Activated T-cell treated with anti-CD3 and anti-CD28 coated beads, Interleukin-2, amount 50 U/mL, for 72 hours (primary cell): ENCODE results near the gene SORBS2. TPM values are rescaled to one million over a fixed set of nuclear protein-coding genes. Genes with fewer than 3 reads are reported as not detected.

Experiments used
- ATAC-seq, 2 donors: fragments of 150-1000 bp; cut with Tn5 transposase; replicated peaks in 1 of 2; 2 replicates each; pipeline ENCODE4 v1.10.0; 2021; ENCODE audit warnings: moderate library complexity in 2 of 2, mild to moderate bottlenecking in 1 of 2
- DNase-seq, 2 donors: peaks; one replicate each; pipeline ENCODE4 v3.0.0; 2021 to 2022; ENCODE audit warnings: mixed read lengths in 1 of 2
- H3K27ac Mint-ChIP-seq: one replicate; pipeline ENCODE4 v1.8.0; 2022; ENCODE audit warnings: mild to moderate bottlenecking, moderate library complexity, mixed read lengths
- H3K27me3 Mint-ChIP-seq: one replicate; pipeline ENCODE4 v1.8.0; 2022; ENCODE audit warnings: low read depth, mixed read lengths
- H3K36me3 Mint-ChIP-seq, 2 donors: one replicate each; pipeline ENCODE4 v1.8.0; 2022; ENCODE audit warnings: mixed read lengths in 2 of 2, mild to moderate bottlenecking in 1 of 2; ENCODE audit not compliant: insufficient read depth in 2 of 2
- H3K4me1 Mint-ChIP-seq: one replicate; pipeline ENCODE4 v1.8.0; 2022; ENCODE audit warnings: low read depth, mixed read lengths
- H3K4me3 Mint-ChIP-seq, 2 donors: one replicate each; pipeline ENCODE4 v1.8.0; 2022; ENCODE audit warnings: mild to moderate bottlenecking in 2 of 2, mixed read lengths in 2 of 2, moderate library complexity in 2 of 2
- H3K9me3 Mint-ChIP-seq, 2 donors: one replicate each; pipeline ENCODE4 v1.8.0; 2022; ENCODE audit warnings: mixed read lengths in 2 of 2
- total RNA-seq, 2 donors: library from RNA; stranded (reverse); gene quantifications; one replicate each; pipeline ENCODE4 v1.2.3, GENCODE V29; 2022

Gene SORBS2
- total RNA-seq, 2 donors from 2014 or later: 0.26 TPM; not detected in 1

- Mint-ChIP-seq H3K27me3 (peaks cover 15% of the 10 kb centered on the region), H3K36me3 (no peaks in the 10 kb centered on the region)
Observed at GRCh38 chr4:185669288-185669687, 142.7 kb downstream of the SORBS2 start.

GRCh38 chr4:185666156-185666555 is 145.8 kb downstream of the SORBS2 start:
- Mint-ChIP-seq H3K9me3 (no peaks in the 10 kb centered on the region), H3K4me3 (no peak overlapping the region), H3K4me1 (no peaks in the 10 kb centered on the region), H3K36me3 (no peaks in the 10 kb centered on the region), H3K27ac (no peak overlapping the region), H3K27me3 (peaks cover 7% of the 10 kb centered on the region)
- DNase-seq (no peak), ATAC-seq (no peak)

More at GRCh38 chr4:185669288-185669687, 142.7 kb downstream of the SORBS2 start:
- H3K9me3 Mint-ChIP-seq: no peaks in the 10 kb centered on the region
- no peaks in the 10 kb centered on the region for H3K4me1 Mint-ChIP-seq
- ATAC-seq (no peak), DNase-seq (no peak)
- H3K27ac Mint-ChIP-seq: no peak overlapping the region
- no peak overlapping the region for H3K4me3 Mint-ChIP-seq

GRCh38 chr4:185665655-185666054 is 146.3 kb downstream of the SORBS2 start:
- Mint-ChIP-seq H3K4me1 (no peaks in the 10 kb centered on the region), H3K27me3 (peaks cover 7% of the 10 kb centered on the region), H3K4me3 (no peak overlapping the region), H3K27ac (no peak overlapping the region), H3K9me3 (no peaks in the 10 kb centered on the region), H3K36me3 (no peaks in the 10 kb centered on the region)
- no peak for ATAC-seq
- DNase-seq: no peak

- Mint-ChIP-seq H3K27ac (no peak overlapping the region), H3K4me3 (no peak overlapping the region), H3K9me3 (no peaks in the 10 kb centered on the region), H3K36me3 (no peaks in the 10 kb centered on the region), H3K4me1 (no peaks in the 10 kb centered on the region), H3K27me3 (peaks cover 7% of the 10 kb centered on the region)
- no peak for DNase-seq
- ATAC-seq: no peak
Observed at GRCh38 chr4:185664481-185664880, 147.5 kb downstream of the SORBS2 start.

GRCh38 chr4:185662030-185662778 is 149.8 kb downstream of the SORBS2 start:
- Mint-ChIP-seq H3K4me3 (no peak overlapping the region), H3K27ac (no peak overlapping the region), H3K4me1 (no peaks in the 10 kb centered on the region), H3K9me3 (no peaks in the 10 kb centered on the region), H3K27me3 (peaks cover 9% of the 10 kb centered on the region), H3K36me3 (no peaks in the 10 kb centered on the region)
- no peak for DNase-seq
- no peak for ATAC-seq

- Mint-ChIP-seq H3K4me1 (no peaks in the 10 kb centered on the region), H3K9me3 (peaks cover 0 to 2% of the 10 kb centered on the region in 2 donors), H3K4me3 (no peak overlapping the region), H3K36me3 (no peaks in the 10 kb centered on the region), H3K27me3 (peaks cover 12% of the 10 kb centered on the region), H3K27ac (no peak overlapping the region)
- DNase-seq (no peak), ATAC-seq (no peak)
Observed at GRCh38 chr4:185660340-185660739, 151.7 kb downstream of the SORBS2 start.

GRCh38 chr4:185657699-185658098 is 154.3 kb downstream of the SORBS2 start:
- H3K36me3 Mint-ChIP-seq: no peaks in the 10 kb centered on the region

GRCh38 chr4:185657183-185657582 is 154.8 kb downstream of the SORBS2 start:
- Mint-ChIP-seq H3K4me3 (no peak overlapping the region), H3K27me3 (peaks cover 12% of the 10 kb centered on the region), H3K27ac (no peak overlapping the region), H3K36me3 (no peaks in the 10 kb centered on the region), H3K4me1 (no peaks in the 10 kb centered on the region), H3K9me3 (peaks cover 0 to 2% of the 10 kb centered on the region in 2 donors)
- ATAC-seq (no peak), DNase-seq (no peak)

More at GRCh38 chr4:185657699-185658098, 154.3 kb downstream of the SORBS2 start:
- H3K27ac Mint-ChIP-seq: no peak overlapping the region
- peak in 1 of 2 donors; percentile 28 for ATAC-seq
- DNase-seq: no peak
- no peak overlapping the region for H3K4me3 Mint-ChIP-seq
- peaks cover 0 to 2% of the 10 kb centered on the region in 2 donors for H3K9me3 Mint-ChIP-seq
- H3K27me3 Mint-ChIP-seq: peaks cover 12% of the 10 kb centered on the region
- no peaks in the 10 kb centered on the region for H3K4me1 Mint-ChIP-seq

GRCh38 chr4:185656467-185656931 is 155.5 kb downstream of the SORBS2 start:
- H3K36me3 Mint-ChIP-seq: no peaks in the 10 kb centered on the region
- DNase-seq (no peak), ATAC-seq (no peak)
- peaks cover 0 to 2% of the 10 kb centered on the region in 2 donors for H3K9me3 Mint-ChIP-seq
- H3K4me1 Mint-ChIP-seq: no peaks in the 10 kb centered on the region
- H3K27me3 Mint-ChIP-seq: peaks cover 12% of the 10 kb centered on the region
- no peak overlapping the region for H3K27ac Mint-ChIP-seq
- H3K4me3 Mint-ChIP-seq: no peak overlapping the region

GRCh38 chr4:185654965-185655554 is 156.9 kb downstream of the SORBS2 start:
- peaks cover 12% of the 10 kb centered on the region for H3K27me3 Mint-ChIP-seq
- ATAC-seq: no peak

GRCh38 chr4:185654311-185654710 is 157.7 kb downstream of the SORBS2 start:
- Mint-ChIP-seq H3K27me3 (peaks cover 12% of the 10 kb centered on the region), H3K27ac (no peak overlapping the region), H3K36me3 (no peaks in the 10 kb centered on the region), H3K4me1 (no peaks in the 10 kb centered on the region), H3K9me3 (peaks cover 0 to 2% of the 10 kb centered on the region in 2 donors), H3K4me3 (no peak overlapping the region)
- no peak for ATAC-seq
- DNase-seq: no peak

More at GRCh38 chr4:185654965-185655554, 156.9 kb downstream of the SORBS2 start:
- DNase-seq: no peak
- no peak overlapping the region for H3K27ac Mint-ChIP-seq
- peaks cover 0 to 2% of the 10 kb centered on the region in 2 donors for H3K9me3 Mint-ChIP-seq
- no peaks in the 10 kb centered on the region for H3K4me1 Mint-ChIP-seq
- H3K4me3 Mint-ChIP-seq: no peak overlapping the region
- no peaks in the 10 kb centered on the region for H3K36me3 Mint-ChIP-seq

- Mint-ChIP-seq H3K9me3 (peaks cover 0 to 2% of the 10 kb centered on the region in 2 donors), H3K4me1 (no peaks in the 10 kb centered on the region), H3K36me3 (no peaks in the 10 kb centered on the region), H3K27me3 (peaks cover 11% of the 10 kb centered on the region), H3K4me3 (no peak overlapping the region), H3K27ac (no peak overlapping the region)
- no peak for DNase-seq
- no peak for ATAC-seq
Observed at GRCh38 chr4:185651851-185652250, 160.1 kb downstream of the SORBS2 start.

- ATAC-seq (no peak), DNase-seq (no peak)
- no peaks in the 10 kb centered on the region for H3K36me3 Mint-ChIP-seq
- no peaks in the 10 kb centered on the region for H3K9me3 Mint-ChIP-seq
- H3K4me1 Mint-ChIP-seq: no peaks in the 10 kb centered on the region
- H3K4me3 Mint-ChIP-seq: no peak overlapping the region
- no peak overlapping the region for H3K27ac Mint-ChIP-seq
- peaks cover 6% of the 10 kb centered on the region for H3K27me3 Mint-ChIP-seq
Observed at GRCh38 chr4:185651137-185651677, 160.8 kb downstream of the SORBS2 start.
